ENCODE measurements around the gene GOLGA8S.
"Not testable (repeated sequence)": the region's sequence is repeated elsewhere in the genome, so short reads cannot be mapped to it uniquely, and the experiment has no call there.

GRCh38 chr15:23374226-23374625 lies 19.7 kb downstream of the GOLGA8S start:
- TF ChIP-seq, protein P1, sequence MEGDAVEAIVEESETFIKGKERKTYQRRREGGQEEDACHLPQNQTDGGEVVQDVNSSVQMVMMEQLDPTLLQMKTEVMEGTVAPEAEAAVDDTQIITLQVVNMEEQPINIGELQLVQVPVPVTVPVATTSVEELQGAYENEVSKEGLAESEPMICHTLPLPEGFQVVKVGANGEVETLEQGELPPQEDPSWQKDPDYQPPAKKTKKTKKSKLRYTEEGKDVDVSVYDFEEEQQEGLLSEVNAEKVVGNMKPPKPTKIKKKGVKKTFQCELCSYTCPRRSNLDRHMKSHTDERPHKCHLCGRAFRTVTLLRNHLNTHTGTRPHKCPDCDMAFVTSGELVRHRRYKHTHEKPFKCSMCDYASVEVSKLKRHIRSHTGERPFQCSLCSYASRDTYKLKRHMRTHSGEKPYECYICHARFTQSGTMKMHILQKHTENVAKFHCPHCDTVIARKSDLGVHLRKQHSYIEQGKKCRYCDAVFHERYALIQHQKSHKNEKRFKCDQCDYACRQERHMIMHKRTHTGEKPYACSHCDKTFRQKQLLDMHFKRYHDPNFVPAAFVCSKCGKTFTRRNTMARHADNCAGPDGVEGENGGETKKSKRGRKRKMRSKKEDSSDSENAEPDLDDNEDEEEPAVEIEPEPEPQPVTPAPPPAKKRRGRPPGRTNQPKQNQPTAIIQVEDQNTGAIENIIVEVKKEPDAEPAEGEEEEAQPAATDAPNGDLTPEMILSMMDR (IDR thresholded peaks at IDR 0.05; ENCODE audit: low read depth, low read length, poor library complexity, severe bottlenecking), result not testable (repeated sequence)
- TF ChIP-seq EZH2phosphoT487 (IDR thresholded peaks at IDR 0.05; ENCODE audit: borderline replicate concordance, low read length), result not testable (repeated sequence)
